OCI-LY3 (cell line): ENCODE data around the gene PSMC3IP.

Experiments
- CTCF ChIP-seq: fragments of 200-600, 300-600 bp; sonication (generic); IDR thresholded peaks from 2 replicates; pipeline ENCODE4 v1.5.1; 2014; ENCODE audit warnings: antibody characterized with exemption, low read length, low read depth
- EZH2phosphoT487 ChIP-seq: fragments of 200-600 bp; shearing (Covaris generic); IDR thresholded peaks from 2 replicates; pipeline ENCODE4 v1.6.1; 2018; ENCODE audit warnings: antibody characterized with exemption, mixed run types, low read depth

- TF ChIP-seq CTCF (no peak), EZH2phosphoT487 (no peak)
These were observed 41.0 kb downstream of the PSMC3IP start for GRCh38 chr17:42536372-42537155.
